Thyroid gland (tissue), 4 donors: ENCODE data around the gene EBNA1BP2. TPM values are rescaled to one million over a fixed set of nuclear protein-coding genes. Genes with fewer than 3 reads are reported as not detected.
"Not testable (repeated sequence)": the region's sequence is repeated elsewhere in the genome, so short reads cannot be mapped to it uniquely, and the experiment has no call there.

ENCODE experiments used
- DNase-seq, 2 donors: peaks; one replicate each; pipeline ENCODE4 v3.0.0-alpha.2; 2019
- H3K27ac ChIP-seq, 3 donors: fragments of 200-600 bp; sonication (generic); 1 replicate in 2 of 3; 2 replicates in 1 of 3; pipeline ENCODE4 v1.5.1; 2016 to 2019; ENCODE audit warnings: mild to moderate bottlenecking in 1 of 3, moderate library complexity in 1 of 3
- H3K27me3 ChIP-seq: fragments of 200-600 bp; sonication (generic); one replicate; pipeline ENCODE4 v1.5.1; 2019
- H3K36me3 ChIP-seq, 2 donors: fragments of 200-600 bp; sonication (generic); one replicate each; pipeline ENCODE4 v1.5.1; 2016 to 2019
- H3K4me1 ChIP-seq, 2 donors: fragments of 200-600 bp; sonication (generic); one replicate each; pipeline ENCODE4 v1.5.1; 2017 to 2019
- H3K4me3 ChIP-seq, 3 donors: fragments of 200-600 bp; sonication (generic); replicated peaks in 1 of 3; 1 replicate in 2 of 3; 2 replicates in 1 of 3; pipeline ENCODE4 v1.5.1; 2016; ENCODE audit warnings: mild to moderate bottlenecking in 1 of 3
- H3K9me3 ChIP-seq: fragments of 200-600 bp; sonication (generic); one replicate; pipeline ENCODE4 v1.5.1; 2017
- POLR2A ChIP-seq, 2 donors: fragments of 450-650 bp; IDR thresholded peaks; one replicate each; pipeline ENCODE4 v1.6.1; 2017; ENCODE audit warnings: antibody characterized with exemption in 2 of 2, mild to moderate bottlenecking in 2 of 2, moderate library complexity in 1 of 2
- WGBS, 2 donors: methylation state at CpG; one replicate each; pipeline ENCODE4 v1.1.5; 2017; 5-methylcytosine and 5-hydroxymethylcytosine counted together
- intact Hi-C: fragments of 100-400 bp; cut with DNase I; formaldehyde crosslinking; loops from one replicate; pipeline ENCODE4 v1.15.1; 2023
- microRNA-seq: library from miRNA; unstranded; fragments of <30 nt; microRNA quantifications from one replicate; pipeline ENCODE4, GENCODE V29; 2016
- small RNA-seq: library from RNA; depleted of rRNA; stranded (forward); fragments of <200 nt; gene quantifications from one replicate; pipeline ENCODE3, GENCODE V24; 2016
- total RNA-seq, 4 donors: library from RNA; depleted of rRNA; stranded (reverse); fragments of >200 nt; gene quantifications; one replicate each; pipeline ENCODE4 v1.2.3, GENCODE V29; 2016
- TF ChIP-seq, protein P1 (sequence below), 6 experiments: fragments of 200-600 bp in 3 of 6; fragments of 450-650 bp in 3 of 6; sonication (generic) in 3 of 6; IDR thresholded peaks; one replicate each; pipeline ENCODE4 v1.5.1; 2016 to 2019; ENCODE audit warnings: antibody characterized with exemption in 6 of 6, mild to moderate bottlenecking in 2 of 6, inconsistent platforms in 1 of 6, moderate library complexity in 1 of 6

EBNA1BP2 gene
- total RNA-seq, 4 donors from 2014 or later: 37.1 to 67.6 (median 53.2) TPM

DNA sequence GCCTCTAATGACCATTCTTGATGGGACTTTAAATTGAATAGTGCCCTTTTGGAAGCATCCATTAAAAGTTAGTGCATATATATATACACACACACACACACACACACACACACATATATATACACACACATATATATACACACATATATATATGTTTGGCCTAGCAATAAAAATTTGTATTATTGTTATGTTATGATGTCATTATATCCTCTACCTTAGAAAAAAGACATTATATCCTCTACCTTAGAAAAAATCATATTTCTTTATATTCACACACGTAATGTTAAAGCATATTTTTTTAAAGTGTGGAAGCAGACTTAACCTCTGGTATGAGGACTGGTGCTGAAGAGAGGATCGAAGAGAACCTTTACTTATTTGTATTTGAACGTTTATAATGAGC, 43.3 kb downstream of the EBNA1BP2 start:
- TF ChIP-seq, protein P1, sequence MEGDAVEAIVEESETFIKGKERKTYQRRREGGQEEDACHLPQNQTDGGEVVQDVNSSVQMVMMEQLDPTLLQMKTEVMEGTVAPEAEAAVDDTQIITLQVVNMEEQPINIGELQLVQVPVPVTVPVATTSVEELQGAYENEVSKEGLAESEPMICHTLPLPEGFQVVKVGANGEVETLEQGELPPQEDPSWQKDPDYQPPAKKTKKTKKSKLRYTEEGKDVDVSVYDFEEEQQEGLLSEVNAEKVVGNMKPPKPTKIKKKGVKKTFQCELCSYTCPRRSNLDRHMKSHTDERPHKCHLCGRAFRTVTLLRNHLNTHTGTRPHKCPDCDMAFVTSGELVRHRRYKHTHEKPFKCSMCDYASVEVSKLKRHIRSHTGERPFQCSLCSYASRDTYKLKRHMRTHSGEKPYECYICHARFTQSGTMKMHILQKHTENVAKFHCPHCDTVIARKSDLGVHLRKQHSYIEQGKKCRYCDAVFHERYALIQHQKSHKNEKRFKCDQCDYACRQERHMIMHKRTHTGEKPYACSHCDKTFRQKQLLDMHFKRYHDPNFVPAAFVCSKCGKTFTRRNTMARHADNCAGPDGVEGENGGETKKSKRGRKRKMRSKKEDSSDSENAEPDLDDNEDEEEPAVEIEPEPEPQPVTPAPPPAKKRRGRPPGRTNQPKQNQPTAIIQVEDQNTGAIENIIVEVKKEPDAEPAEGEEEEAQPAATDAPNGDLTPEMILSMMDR (IDR thresholded peaks at IDR 0.05): no peak
- TF ChIP-seq POLR2A (IDR thresholded peaks at IDR 0.05): no peak
- intact Hi-C loops: no loop called here
- Histone ChIP-seq H3K36me3 (no peaks in the 10 kb centered on the region), H3K27ac (no peak overlapping the region), H3K4me3 (no peak overlapping the region), H3K4me1 (no peaks in the 10 kb centered on the region), H3K9me3 (no peaks in the 10 kb centered on the region), H3K27me3 (no peaks in the 10 kb centered on the region)
- no peak for DNase-seq
- WGBS, 2 donors: 86 to 90% methylated on average over 3 of the region's 3 CpGs

- no peak for TF ChIP-seq POLR2A (IDR thresholded peaks at IDR 0.05)
- TF ChIP-seq, protein P1 (IDR thresholded peaks at IDR 0.05): no peak
- H3K27me3 ChIP-seq: no peaks in the 10 kb centered on the region
- DNase-seq: no peak
Observed at GRCh38 chr1:43123031-43123430, 49.1 kb downstream of the EBNA1BP2 start.

GRCh38 chr1:43121256-43121900, 50.7 kb downstream of the EBNA1BP2 start:
- no peak overlapping the region for H3K4me3 ChIP-seq
- TF ChIP-seq, protein P1 (IDR thresholded peaks at IDR 0.05): no peak
- TF ChIP-seq POLR2A (IDR thresholded peaks at IDR 0.05): no peak
- no peaks in the 10 kb centered on the region for H3K4me1 ChIP-seq
- no peaks in the 10 kb centered on the region for H3K36me3 ChIP-seq
- no peaks in the 10 kb centered on the region for H3K9me3 ChIP-seq
- no peak for DNase-seq
- intact Hi-C loops: no loop called here
- 87 to 89% methylated on average over 8 of the region's 8 CpGs for WGBS, 2 donors
- no peak overlapping the region for H3K27ac ChIP-seq
- no peaks in the 10 kb centered on the region for H3K27me3 ChIP-seq

More at GRCh38 chr1:43123031-43123430, 49.1 kb downstream of the EBNA1BP2 start:
- H3K4me1 ChIP-seq: no peaks in the 10 kb centered on the region
- intact Hi-C loops: no loop called here
- no peaks in the 10 kb centered on the region for H3K36me3 ChIP-seq
- H3K9me3 ChIP-seq: no peaks in the 10 kb centered on the region
- no peak overlapping the region for H3K4me3 ChIP-seq
- WGBS, 2 donors: 94 to 95% methylated on average over 1 of the region's 1 CpG
- H3K27ac ChIP-seq: no peak overlapping the region

GRCh38 chr1:43119928-43120586, 52.0 kb downstream of the EBNA1BP2 start:
- H3K36me3 ChIP-seq, intact Hi-C loops, H3K27me3 ChIP-seq, H3K4me1 ChIP-seq, H3K27ac ChIP-seq, DNase-seq, H3K4me3 ChIP-seq, H3K9me3 ChIP-seq: not testable (repeated sequence)
- WGBS, 2 donors: 80 to 90% methylated on average over 27 to 34 of the region's 35 CpGs

Small RNAs within 50 kb of the gene (microRNA-seq; reads per million reads assigned to microRNA genes)
- not detected for gene MIR6733

Small RNAs within 50 kb of the gene (small RNA-seq; reads per million reads assigned to genes)
- not detected for gene RNA5SP46

Other genes starting within 250 kb of the EBNA1BP2 start
- 100 to 1,000 TPM in 2 of 4 donors, 10 to 100 TPM in 2; 15.0 to 208 (median 91.4) TPM for gene SLC2A1, start 213.4 kb downstream of the EBNA1BP2 start, total RNA-seq
- gene CFAP57, start within 50 bp of the EBNA1BP2 start, total RNA-seq: 1 to 10 TPM; 2.1 to 5.6 (median 4.1) TPM
- gene TMEM125, start 97.7 kb upstream of the EBNA1BP2 start, total RNA-seq: 100 to 1,000 TPM in 2 of 4 donors, 10 to 100 TPM in 2; 50.8 to 127 (median 89.8) TPM
- 10 to 100 TPM; 22.7 to 49.7 (median 36.3) TPM for gene C1orf210, start 113.3 kb upstream of the EBNA1BP2 start, total RNA-seq
- 10 to 100 TPM; 30.6 to 65.1 (median 47.7) TPM for gene TIE1, start 128.7 kb upstream of the EBNA1BP2 start, total RNA-seq
- under 1 TPM in 2 of 4 donors, not detected in 2; 0.22 to 0.29 TPM for gene MPL, start 165.5 kb upstream of the EBNA1BP2 start, total RNA-seq
- 1 to 10 TPM in 3 of 4 donors, under 1 TPM in 1; 0.54 to 3.9 (median 2.2) TPM for gene CDC20, start 186.7 kb upstream of the EBNA1BP2 start, total RNA-seq
- 100 to 1,000 TPM in 2 of 4 donors, 10 to 100 TPM in 2; 70.5 to 117 (median 85.8) TPM for gene ELOVL1, start 195.7 kb upstream of the EBNA1BP2 start, total RNA-seq
- gene MED8, start 217.5 kb upstream of the EBNA1BP2 start, total RNA-seq: 10 to 100 TPM; 37.7 to 48.6 (median 45.3) TPM
- gene SZT2, start 217.6 kb upstream of the EBNA1BP2 start, total RNA-seq: 100 to 1,000 TPM in 1 of 4 donors, 10 to 100 TPM in 3; 36.1 to 107 (median 58.2) TPM